ENCODE results near the gene RRBP1.
A peak's percentile ranks its signal among the peaks of the same experiment; 100 is the strongest.

RRBP1 gene

GRCh38 chr20:17569616-17570346 is 112.3 kb downstream of the RRBP1 start, which contains the start of gene DSTN:
Gene DSTN (plus strand): TSS chr20:17570075. CDS start chr20:17570209, 134 bp downstream.
- DNase-seq (ENCODE audit: low read depth): peak; percentile 88
- H3K4me3 ChIP-seq (ENCODE audit: low read depth, low read length): peak within 1 kb of the TSS; percentile 96
- in situ Hi-C loops (cut with HindIII; ENCODE audit: low sequenced_read_pairs): no loop called here
- TF ChIP-seq CTCF (IDR thresholded peaks at IDR 0.05; ENCODE audit: low read depth, low read length, missing control alignments): no peak

GRCh38 chr20:17568972-17569521 is 113.0 kb downstream of the RRBP1 start:
- peak overlapping the region; percentile 96 for H3K4me3 ChIP-seq (ENCODE audit: low read depth, low read length)
- TF ChIP-seq CTCF (IDR thresholded peaks at IDR 0.05; ENCODE audit: low read depth, low read length, missing control alignments): no peak
- in situ Hi-C loops (cut with HindIII; ENCODE audit: low sequenced_read_pairs): no loop called here
- peak; percentile 93 for DNase-seq (ENCODE audit: low read depth)

GRCh38 chr20:17568045-17568788 is 113.8 kb downstream of the RRBP1 start:
- in situ Hi-C loops (cut with HindIII; ENCODE audit: low sequenced_read_pairs): no loop called here
- peak overlapping the region; percentile 96 for H3K4me3 ChIP-seq (ENCODE audit: low read depth, low read length)
- no peak for DNase-seq (ENCODE audit: low read depth)
- no peak for TF ChIP-seq CTCF (IDR thresholded peaks at IDR 0.05; ENCODE audit: low read depth, low read length, missing control alignments)

- no peak for TF ChIP-seq CTCF (IDR thresholded peaks at IDR 0.05; ENCODE audit: low read depth, low read length, missing control alignments)
These were observed 115.7 kb downstream of the RRBP1 start for GRCh38 chr20:17566345-17566744.

GRCh38 chr20:17565169-17565845 is 116.7 kb downstream of the RRBP1 start:
- in situ Hi-C loops (cut with HindIII; ENCODE audit: low sequenced_read_pairs): no loop called here
- H3K4me3 ChIP-seq (ENCODE audit: low read depth, low read length): no peak overlapping the region
- TF ChIP-seq CTCF (IDR thresholded peaks at IDR 0.05; ENCODE audit: low read depth, low read length, missing control alignments): no peak
- no peak for DNase-seq (ENCODE audit: low read depth)

More at GRCh38 chr20:17566345-17566744, 115.7 kb downstream of the RRBP1 start:
- H3K4me3 ChIP-seq (ENCODE audit: low read depth, low read length): no peak overlapping the region
- no peak for DNase-seq (ENCODE audit: low read depth)
- in situ Hi-C loops (cut with HindIII; ENCODE audit: low sequenced_read_pairs): no loop called here
